ENCODE measurements around the gene UGGT1. TPM values are rescaled to one million over a fixed set of nuclear protein-coding genes. Genes with fewer than 3 reads are reported as not detected.

UGGT1 gene
- total and polyA plus RNA-seq, 4 donors, result 6.7 to 74.7 (median 32.4) TPM

GRCh38 chr2:128178650-128179460, 87.9 kb downstream of the UGGT1 start:
- no peaks in the 10 kb centered on the region for H3K9me3 ChIP-seq (ENCODE audit: control insufficient read depth in 4 of 4, low read length in 3 of 4)
- no peak overlapping the region for H3K4me3 ChIP-seq (ENCODE audit: low read depth in 1 of 3, low read length in 3 of 3)
- peak overlapping the region in 1 of 2 donors; percentile 49 for H3K27ac ChIP-seq (ENCODE audit: low read depth in 1 of 2, low read length in 2 of 2)
- 41% methylated on average over 9 of the region's 9 CpGs for WGBS
- TF ChIP-seq, protein P1, sequence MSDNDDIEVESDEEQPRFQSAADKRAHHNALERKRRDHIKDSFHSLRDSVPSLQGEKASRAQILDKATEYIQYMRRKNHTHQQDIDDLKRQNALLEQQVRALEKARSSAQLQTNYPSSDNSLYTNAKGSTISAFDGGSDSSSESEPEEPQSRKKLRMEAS (IDR thresholded peaks at IDR 0.05), result peak; percentile 24
- TF ChIP-seq NR2F2 (IDR thresholded peaks at IDR 0.05) (no peak), TAF1 (conservative IDR thresholded peaks at IDR 0.05) (no peak), SP1 (IDR thresholded peaks at IDR 0.05) (no peak), YY1 (IDR thresholded peaks at IDR 0.05) (no peak), GABPA (IDR thresholded peaks at IDR 0.05 in 1 of 2, conservative IDR thresholded peaks at IDR 0.05 in 1 of 2) (no peak), ATF3 (IDR thresholded peaks at IDR 0.05) (no peak), FOXA1 (IDR thresholded peaks at IDR 0.05) (peak; percentile 51), RAD21 (IDR thresholded peaks at IDR 0.05) (peak; percentile 79 to 87), HNF4G (IDR thresholded peaks at IDR 0.05) (no peak), CTCF (IDR thresholded peaks at IDR 0.05; ENCODE audit: low read depth, low read length, missing input control) (peak; percentile 54), HNF4A (conservative IDR thresholded peaks at IDR 0.05) (peak; percentile 5 to 38), REST (IDR thresholded peaks at IDR 0.05) (no peak), EGR1 (IDR thresholded peaks at IDR 0.05; ENCODE audit: low read depth in 2 of 2) (no peak), RXRA (IDR thresholded peaks at IDR 0.05) (peak; percentile 35 to 46), FOXA2 (IDR thresholded peaks at IDR 0.05) (no peak), JUND (IDR thresholded peaks at IDR 0.05) (no peak)
- TF ChIP-seq, protein P2, sequence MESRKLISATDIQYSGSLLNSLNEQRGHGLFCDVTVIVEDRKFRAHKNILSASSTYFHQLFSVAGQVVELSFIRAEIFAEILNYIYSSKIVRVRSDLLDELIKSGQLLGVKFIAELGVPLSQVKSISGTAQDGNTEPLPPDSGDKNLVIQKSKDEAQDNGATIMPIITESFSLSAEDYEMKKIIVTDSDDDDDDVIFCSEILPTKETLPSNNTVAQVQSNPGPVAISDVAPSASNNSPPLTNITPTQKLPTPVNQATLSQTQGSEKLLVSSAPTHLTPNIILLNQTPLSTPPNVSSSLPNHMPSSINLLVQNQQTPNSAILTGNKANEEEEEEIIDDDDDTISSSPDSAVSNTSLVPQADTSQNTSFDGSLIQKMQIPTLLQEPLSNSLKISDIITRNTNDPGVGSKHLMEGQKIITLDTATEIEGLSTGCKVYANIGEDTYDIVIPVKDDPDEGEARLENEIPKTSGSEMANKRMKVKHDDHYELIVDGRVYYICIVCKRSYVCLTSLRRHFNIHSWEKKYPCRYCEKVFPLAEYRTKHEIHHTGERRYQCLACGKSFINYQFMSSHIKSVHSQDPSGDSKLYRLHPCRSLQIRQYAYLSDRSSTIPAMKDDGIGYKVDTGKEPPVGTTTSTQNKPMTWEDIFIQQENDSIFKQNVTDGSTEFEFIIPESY (IDR thresholded peaks at IDR 0.05), result peak; percentile 27
- no peak overlapping the region for H3K9ac ChIP-seq (ENCODE audit: low read depth in 1 of 2, low read length in 2 of 2)
- H3K4me1 ChIP-seq (ENCODE audit: control insufficient read depth in 4 of 4, insufficient read depth in 4 of 4, low read length in 3 of 4), result peaks cover 0 to 5% (median 2%) of the 10 kb centered on the region in 4 donors
- no peaks in the 10 kb centered on the region for H3K27me3 ChIP-seq (ENCODE audit: control insufficient read depth in 4 of 4, insufficient read depth in 4 of 4, low read length in 3 of 4)
- DNase-seq (ENCODE audit: low spot score), result peak; percentile 44
- H3K36me3 ChIP-seq (ENCODE audit: control insufficient read depth in 4 of 4, insufficient read depth in 3 of 4, low read depth in 1 of 4, low read length in 3 of 4), result peaks cover 13 to 72% (median 52%) of the 10 kb centered on the region in 4 donors

Data from liver (tissue), 9 donors.